ENCODE results near the gene RAB38.

The RAB38 gene

DNA sequence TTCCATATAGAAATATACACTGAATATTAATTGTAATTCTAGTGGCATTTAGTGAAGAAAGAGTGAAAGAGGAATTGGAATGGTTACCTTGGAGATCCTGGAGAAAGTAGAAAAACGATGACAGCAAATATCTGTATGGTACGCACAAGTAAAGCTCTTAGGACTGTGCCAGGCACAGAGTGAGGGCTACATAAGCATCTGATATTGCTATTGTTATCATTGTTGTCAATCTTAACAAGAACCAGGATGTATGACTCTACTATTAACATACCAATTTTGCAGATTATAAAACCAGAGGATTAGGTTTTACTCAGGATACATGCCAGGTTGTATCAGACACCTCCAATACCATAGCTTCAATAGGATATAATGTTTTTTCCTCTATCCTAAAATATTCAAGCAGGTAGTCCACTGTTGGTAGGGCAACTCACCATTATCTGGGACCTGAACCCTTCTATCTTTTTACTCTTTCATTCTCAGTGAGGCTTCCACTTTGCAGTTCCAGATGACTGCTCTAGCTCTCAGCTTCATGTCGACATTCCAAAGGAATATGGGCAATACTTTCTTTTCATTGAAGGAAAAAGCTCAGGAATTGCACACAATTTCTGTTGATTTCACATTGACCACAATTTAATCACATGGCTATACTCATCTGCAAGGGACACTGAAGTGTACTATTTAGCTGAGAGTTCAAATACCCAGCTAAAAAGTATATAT lies 73.2 kb downstream of the RAB38 start:
- no peak for DNase-seq

DNA sequence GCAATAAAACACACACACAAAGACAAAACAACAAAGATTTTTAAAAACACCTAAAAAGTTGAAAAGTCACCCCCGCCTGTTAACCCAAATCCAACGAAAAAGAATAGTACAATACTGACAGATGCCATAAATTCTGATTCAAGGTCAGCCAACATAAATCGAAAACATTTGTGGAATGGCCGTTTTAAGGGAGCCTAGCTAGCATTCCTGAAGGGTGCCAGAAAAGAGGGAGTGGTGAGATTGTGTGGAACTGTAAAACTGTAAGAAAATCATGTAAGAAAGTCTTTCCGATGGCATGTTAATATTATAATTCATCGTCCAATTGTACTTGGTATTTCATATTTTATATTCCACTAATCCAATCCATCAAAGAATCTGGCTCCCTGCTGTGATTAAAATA lies 75.1 kb downstream of the RAB38 start:
- DNase-seq = no peak

DNA sequence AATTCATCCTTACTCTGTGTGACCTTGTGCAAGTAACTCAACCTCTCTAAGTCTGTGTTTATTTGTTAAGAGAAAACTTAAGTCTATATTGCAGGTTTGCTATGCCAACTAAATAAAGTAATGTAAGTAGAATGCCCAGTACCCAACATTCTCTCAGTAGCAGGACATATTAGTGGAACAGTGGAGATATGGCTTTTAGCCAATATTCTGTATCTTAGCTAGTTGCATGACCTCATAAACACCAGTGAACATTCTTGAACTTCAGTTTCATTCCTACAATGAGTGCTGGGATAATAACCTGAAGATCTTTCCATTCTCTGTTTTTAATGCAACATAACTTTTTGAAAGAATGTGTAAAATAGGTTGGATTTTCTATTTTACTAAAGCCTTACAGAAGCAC lies 77.0 kb downstream of the RAB38 start:
- no peak for DNase-seq

DNA sequence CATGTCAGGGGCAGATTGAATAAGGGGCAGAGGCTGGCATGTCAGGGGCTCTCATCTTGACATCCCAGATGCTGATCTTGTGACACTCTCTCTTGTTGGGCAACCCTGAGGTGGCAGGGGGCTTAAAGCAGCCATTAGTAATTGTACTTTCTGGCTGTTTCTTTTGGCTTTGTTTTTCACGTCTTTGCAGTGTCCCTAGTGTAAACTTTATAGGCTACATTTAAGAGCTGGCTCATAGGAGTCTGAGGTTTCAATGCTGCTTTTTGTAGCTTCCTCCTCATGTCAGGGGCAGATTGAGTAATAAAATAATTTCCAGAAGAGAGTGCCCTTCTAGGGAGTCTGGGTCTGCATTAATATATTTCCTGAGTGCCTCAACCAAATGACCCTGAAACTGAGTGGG lies 86.1 kb downstream of the RAB38 start:
- no peak for DNase-seq

DNA sequence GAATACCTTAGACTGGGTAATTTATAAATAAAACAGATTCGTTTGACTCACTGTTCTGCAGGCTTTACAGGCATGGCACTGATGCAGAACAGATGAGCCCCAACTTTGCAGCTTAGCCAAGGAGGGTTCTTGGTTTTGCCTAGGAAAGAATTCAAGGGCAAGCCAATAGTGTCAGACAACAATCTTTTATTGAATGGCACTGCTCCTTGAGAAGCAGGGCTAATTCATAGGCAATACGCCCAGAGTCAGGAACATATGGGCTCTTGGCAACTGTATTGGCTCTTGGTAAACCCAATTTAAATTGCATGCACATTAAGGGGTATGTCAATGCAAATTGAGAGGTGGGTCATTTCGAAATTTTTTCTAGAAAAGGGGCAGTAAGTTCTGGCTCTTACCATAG lies 87.9 kb downstream of the RAB38 start:
- no peak for DNase-seq

DNA sequence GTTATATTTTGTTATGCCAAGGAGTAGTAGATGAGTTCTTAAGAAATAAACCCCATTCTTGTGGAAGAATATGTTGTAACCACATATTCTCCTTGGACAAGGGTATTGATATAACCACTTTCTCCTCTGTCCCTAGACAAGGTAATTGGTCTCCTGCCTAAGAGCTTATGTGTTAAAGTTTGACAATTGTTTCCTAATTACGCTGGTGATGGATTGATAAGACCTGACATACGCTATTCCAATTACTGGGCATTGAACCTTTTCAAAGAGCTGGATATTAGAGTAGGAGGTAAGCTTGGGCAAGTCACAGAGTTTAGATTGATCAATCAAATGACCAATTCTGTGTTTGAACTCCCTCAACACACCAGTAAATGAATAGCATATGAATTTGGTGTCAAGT lies 88.9 kb downstream of the RAB38 start:
- DNase-seq = no peak

DNA sequence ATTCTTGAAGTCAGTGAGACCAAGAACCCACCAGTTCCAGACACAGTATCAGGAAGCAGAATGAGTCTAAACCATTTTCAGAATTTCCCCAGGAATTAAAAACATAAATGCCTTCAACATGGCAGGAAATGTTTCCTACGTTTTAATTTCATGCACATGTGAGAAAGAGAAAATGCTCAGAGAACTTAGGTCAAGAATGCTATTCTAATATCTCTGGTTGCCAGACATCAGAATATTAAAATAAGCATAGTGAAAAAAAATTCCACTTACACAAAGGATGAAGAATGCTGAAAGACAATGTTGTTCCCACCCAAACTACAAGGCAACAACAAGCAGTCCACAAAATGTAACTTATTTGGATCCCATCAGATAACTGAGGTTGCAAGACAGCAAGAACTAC lies 104.8 kb downstream of the RAB38 start:
- no peak for DNase-seq

DNA sequence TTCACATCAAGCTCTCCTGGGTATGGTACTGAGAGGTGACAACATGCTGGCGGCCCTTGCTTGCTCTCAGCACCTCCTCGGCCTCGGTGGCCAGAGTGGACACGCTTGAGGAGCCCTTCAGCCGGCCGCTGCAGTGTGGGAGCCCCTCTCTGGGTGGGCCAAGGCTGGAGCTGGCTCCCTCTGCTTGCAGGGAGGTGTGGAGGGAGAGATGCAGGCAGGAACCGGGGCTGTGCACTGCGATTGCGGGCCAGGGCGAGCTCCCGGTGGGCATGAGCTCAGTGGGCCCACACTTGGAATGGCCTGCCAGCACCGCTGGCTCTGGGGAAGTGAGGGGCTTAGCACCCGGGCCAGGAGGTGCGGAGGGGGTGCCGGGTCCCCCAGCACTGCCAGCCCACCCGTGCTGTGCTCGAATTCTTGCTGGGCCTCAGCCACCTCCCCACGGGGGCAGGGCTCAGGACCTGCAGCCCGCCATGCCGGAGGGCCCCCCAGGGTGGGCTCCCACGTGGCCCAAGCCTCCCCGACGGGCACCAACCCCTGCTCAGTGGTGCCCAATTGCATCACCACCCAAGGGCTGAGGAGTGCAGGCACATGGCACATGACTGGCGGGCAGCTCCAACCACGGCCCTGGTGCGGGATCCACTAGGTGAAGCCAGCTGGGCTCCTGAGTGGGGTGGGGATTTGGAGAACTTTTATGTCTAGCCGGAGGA lies 106.2 kb downstream of the RAB38 start:
- DNase-seq = no peak

DNA sequence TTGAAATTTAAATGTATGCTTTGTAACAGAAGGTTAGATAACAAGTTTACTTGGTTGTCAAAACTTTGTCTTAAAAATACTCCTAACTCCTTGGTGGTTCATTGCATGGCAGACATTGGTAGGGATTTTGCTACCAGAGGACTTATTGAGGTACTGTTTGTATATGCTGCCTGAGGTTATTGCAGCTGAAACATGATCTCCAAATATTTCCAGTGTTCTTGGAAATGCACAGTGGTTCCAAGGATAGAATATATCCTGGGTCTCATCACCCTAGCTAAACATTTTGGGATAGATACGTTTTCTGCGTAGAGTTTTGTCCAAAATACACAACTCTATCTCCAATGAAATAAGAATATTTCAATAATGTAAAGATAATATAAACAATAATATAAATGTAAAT lies 109.2 kb downstream of the RAB38 start:
- no peak for DNase-seq

DNA sequence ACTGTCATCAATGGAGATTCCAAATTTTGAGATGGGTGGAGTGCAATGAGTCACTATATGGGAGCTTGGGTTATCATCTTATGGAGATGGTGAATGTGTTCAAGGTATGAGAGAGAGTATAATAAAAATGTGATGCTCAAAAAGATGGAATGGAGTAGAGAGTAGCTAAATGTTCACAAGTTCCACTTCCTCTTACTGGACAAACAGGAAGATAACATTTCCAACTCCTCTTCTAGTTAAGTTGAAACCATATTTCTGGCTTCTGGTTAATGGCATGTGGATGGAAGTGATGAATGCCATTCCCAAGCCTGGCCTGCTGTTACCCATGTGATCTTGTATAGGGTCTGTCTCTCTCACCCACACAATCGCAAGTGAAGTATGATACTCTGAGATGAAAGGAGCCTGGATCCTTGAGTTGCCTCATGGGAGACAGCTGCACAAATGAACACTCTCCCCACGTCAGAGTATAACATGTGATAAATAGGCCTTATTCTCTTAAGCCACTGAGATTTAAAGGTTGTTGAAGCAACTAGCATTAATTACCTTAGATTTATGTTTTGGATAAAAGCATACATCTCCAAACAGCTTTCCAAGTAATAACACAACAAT lies 111.0 kb downstream of the RAB38 start:
- DNase-seq = no peak

Measured in hematopoietic multipotent progenitor cell treated with erythropoietin and hydrocortisone succinate and interleukin-3 and kit ligand, for 4 days (in vitro differentiated cells).